Testis (tissue), 3 donors: ENCODE data around the gene C9orf78. TPM values are rescaled to one million over a fixed set of nuclear protein-coding genes. Genes with fewer than 3 reads are reported as not detected.

Experiments
- DNase-seq: peaks from one replicate; pipeline ENCODE4 v3.0.0-alpha.2; 2019
- H3K27ac ChIP-seq, 2 donors: fragments of 200-600 bp; sonication (generic); one replicate each; pipeline ENCODE4 v1.5.1; 2019
- H3K27me3 ChIP-seq: fragments of 200-600 bp; sonication (generic); one replicate; pipeline ENCODE4 v1.5.1; 2019
- H3K36me3 ChIP-seq: fragments of 200-600 bp; sonication (generic); one replicate; pipeline ENCODE4 v1.5.1; 2017; ENCODE audit warnings: low read depth; ENCODE audit errors: missing control alignments
- H3K4me1 ChIP-seq: fragments of 200-600 bp; sonication (generic); one replicate; pipeline ENCODE4 v1.5.1; 2019
- H3K4me3 ChIP-seq, 2 donors: fragments of 200-600 bp; sonication (generic); one replicate each; pipeline ENCODE4 v1.5.1; 2017 to 2019
- H3K9me3 ChIP-seq: fragments of 200-600 bp; sonication (generic); one replicate; pipeline ENCODE4 v1.5.1; 2017
- CTCF ChIP-seq, 3 experiments: fragments of 450-650 bp in 2 of 3; fragments of 200-600 bp in 1 of 3; sonication (generic) in 1 of 3; IDR thresholded peaks; one replicate each; pipeline ENCODE4 v1.5.1; 2016 to 2019; ENCODE audit warnings: antibody characterized with exemption in 3 of 3, mild to moderate bottlenecking in 2 of 3, moderate library complexity in 1 of 3
- POLR2A ChIP-seq: fragments of 450-650 bp; IDR thresholded peaks from one replicate; pipeline ENCODE4 v1.6.1; 2017; ENCODE audit warnings: antibody characterized with exemption, mild to moderate bottlenecking, moderate library complexity
- WGBS, 2 donors: methylation state at CpG; one replicate each; pipeline ENCODE4 v1.1.5; 2018; 5-methylcytosine and 5-hydroxymethylcytosine counted together
- intact Hi-C: fragments of 100-400 bp; cut with DNase I; formaldehyde crosslinking; loops from one replicate; pipeline ENCODE4 v1.15.1; 2023; ENCODE audit warnings: low total_unique reads
- polyA plus RNA-seq: library from polyadenylated mRNA; stranded (reverse); fragments of 350-450 nt; fragmentation: Illumina TruSeq; extraction: RNeasy Lipid Tissue Mini Kit (QIAGEN cat#74804); gene quantifications from one replicate; pipeline ENCODE4 v1.2.3, GENCODE V29; 2014; ENCODE audit warnings: low read depth, low replicate concordance; ENCODE audit not compliant: insufficient read depth
- total RNA-seq, 2 donors: library from RNA; depleted of rRNA; stranded (reverse); fragments of >200 nt; gene quantifications; one replicate each; pipeline ENCODE4 v1.2.3, GENCODE V29; 2016

Gene C9orf78
- total and polyA plus RNA-seq, 3 donors from 2014 or later: 56.3 to 86.8 (median 83.2) TPM

- intact Hi-C loops: no loop called here
- no peaks in the 10 kb centered on the region for H3K36me3 ChIP-seq
- H3K27me3 ChIP-seq: no peaks in the 10 kb centered on the region
- H3K27ac ChIP-seq: no peak overlapping the region
- TF ChIP-seq POLR2A (no peak), CTCF (IDR thresholded peaks at IDR 0.05) (no peak)
- WGBS, 2 donors: 82 to 85% methylated on average over 20 to 48 of the region's 48 CpGs
- no peak overlapping the region for H3K4me3 ChIP-seq
- H3K9me3 ChIP-seq: no peaks in the 10 kb centered on the region
- no peaks in the 10 kb centered on the region for H3K4me1 ChIP-seq
- DNase-seq: no peak
Observed at GRCh38 chr9:129868023-129868871, 33.2 kb upstream of the C9orf78 start.

DNA sequence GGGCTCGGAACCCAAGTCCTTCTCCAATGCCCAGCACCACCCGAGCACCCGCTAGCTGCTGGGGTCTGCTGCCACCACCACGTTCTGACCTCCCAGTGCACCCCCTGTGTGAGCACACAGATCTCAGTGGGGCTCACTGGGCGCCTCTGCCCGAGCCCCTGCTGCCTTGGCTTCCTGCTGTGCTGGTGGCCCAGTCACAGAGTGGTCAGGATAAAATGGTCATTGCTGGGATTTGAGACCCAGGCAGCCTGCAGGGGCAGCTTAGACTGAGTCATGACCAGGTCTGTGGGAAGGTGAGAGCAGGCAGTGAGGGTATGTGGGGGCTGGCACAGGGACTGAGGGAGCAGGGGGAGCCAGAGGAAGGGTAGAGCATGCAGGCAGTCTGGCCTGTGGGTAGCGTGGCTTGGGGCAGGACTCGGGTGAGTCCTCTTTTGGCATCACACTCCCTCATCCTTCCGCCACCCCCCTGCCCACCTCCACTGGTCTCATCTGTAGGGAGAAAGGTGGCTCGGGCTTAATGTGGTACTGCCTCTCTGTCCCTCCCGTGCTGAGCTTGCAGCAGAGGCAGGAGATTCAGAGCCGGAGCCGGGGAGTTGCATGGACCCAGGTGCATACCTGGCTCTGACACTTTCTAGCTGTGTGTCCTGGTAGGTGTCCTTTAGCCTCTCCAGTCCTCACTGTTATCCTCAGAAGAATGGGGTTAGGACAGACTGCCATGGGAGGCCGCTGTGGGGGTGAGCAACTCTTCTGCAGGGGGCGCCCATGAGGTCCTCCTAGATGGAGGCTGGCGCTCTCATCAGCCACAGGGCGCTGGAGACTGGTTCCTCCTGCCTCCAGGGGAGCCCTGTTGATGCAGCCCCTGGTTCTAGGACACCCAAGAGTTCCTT, 32.3 kb upstream of the C9orf78 start:
- Histone ChIP-seq H3K27ac (no peak overlapping the region), H3K27me3 (no peaks in the 10 kb centered on the region), H3K9me3 (no peaks in the 10 kb centered on the region), H3K36me3 (no peaks in the 10 kb centered on the region), H3K4me3 (no peak overlapping the region), H3K4me1 (no peaks in the 10 kb centered on the region)
- no peak for DNase-seq
- no peak for TF ChIP-seq POLR2A
- TF ChIP-seq CTCF (IDR thresholded peaks at IDR 0.05): no peak
- intact Hi-C loops: no loop called here
- 79 to 80% methylated on average over 7 to 17 of the region's 17 CpGs for WGBS, 2 donors

DNA sequence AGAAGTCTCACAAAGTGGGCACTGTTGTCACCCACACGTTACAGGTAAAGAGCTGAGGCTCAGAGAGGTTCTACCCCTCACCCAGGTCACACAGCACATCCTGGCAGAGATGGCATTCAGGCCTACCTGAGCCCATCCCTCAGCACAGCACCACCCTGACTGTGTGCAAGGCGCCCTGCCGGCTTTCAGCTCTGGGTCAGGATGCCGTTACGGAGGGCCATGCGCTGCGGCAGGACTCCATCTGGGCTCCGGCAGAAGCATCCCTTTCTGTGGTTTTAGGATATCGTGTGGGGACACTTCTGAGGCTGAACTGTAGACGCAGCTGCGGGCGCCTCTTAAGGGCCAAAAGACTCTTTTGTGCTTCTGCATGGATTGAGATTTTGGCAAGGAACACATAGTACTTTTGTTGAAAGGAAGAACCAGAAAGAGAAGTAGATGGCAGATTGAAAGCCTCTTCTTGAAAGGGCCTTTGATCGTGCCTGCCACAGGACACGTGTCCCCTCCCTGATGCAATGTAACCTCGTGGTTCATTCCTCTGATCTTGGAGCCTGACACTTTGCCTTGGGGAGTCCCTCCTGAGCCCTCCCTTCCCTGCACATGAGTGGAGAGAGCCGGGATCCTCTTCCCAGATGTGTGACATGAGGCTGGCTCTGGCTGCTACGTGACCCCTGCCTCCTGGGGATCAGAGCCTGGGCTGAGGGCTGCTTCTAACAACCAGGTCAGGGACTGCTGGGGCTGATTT, 31.5 kb upstream of the C9orf78 start:
- no peak for DNase-seq
- TF ChIP-seq POLR2A (no peak), CTCF (IDR thresholded peaks at IDR 0.05) (no peak)
- intact Hi-C loops: no loop called here
- Histone ChIP-seq H3K27ac (no peak overlapping the region), H3K36me3 (no peaks in the 10 kb centered on the region), H3K27me3 (no peaks in the 10 kb centered on the region), H3K4me3 (no peak overlapping the region), H3K9me3 (no peaks in the 10 kb centered on the region), H3K4me1 (no peaks in the 10 kb centered on the region)
- WGBS, 2 donors: 84 to 86% methylated on average over 17 of the region's 17 CpGs

DNA sequence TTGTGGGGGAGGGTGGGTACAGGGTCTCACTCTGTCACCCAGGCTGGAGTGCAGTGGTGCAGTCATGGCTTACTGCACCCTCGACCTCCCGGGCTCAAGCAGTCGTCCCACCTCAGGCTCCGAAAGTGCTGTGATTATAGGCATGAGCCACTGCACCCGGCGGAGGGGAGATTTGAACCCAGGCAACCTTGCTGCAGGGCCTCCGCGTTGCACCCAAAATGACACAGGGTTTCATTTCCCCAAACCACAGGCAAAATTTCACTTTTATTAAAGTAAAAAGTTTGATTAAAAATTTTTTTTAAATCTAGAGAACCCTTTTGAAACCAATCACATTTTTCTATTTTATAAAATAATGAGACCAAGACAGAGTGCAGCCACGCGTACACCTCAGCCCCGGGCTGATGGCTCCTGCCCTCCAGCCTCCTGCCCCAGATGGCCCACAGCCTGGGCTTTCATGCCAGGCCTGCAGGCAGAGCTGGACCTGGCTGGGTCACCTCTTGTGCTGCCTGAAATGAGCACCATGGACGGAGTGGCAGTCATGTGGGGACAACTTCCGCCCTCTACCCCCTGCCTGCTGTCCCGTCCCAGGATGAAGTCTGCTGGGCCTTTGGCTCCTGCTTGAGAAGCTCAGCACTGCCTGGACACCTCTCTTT, 30.7 kb upstream of the C9orf78 start:
- Histone ChIP-seq H3K36me3 (no peaks in the 10 kb centered on the region), H3K4me1 (no peaks in the 10 kb centered on the region), H3K9me3 (no peaks in the 10 kb centered on the region), H3K27ac (no peak overlapping the region), H3K27me3 (no peaks in the 10 kb centered on the region), H3K4me3 (no peak overlapping the region)
- intact Hi-C loops: no loop called here
- TF ChIP-seq CTCF (IDR thresholded peaks at IDR 0.05): no peak
- no peak for TF ChIP-seq POLR2A
- 74 to 79% methylated on average over 11 to 14 of the region's 14 CpGs for WGBS, 2 donors
- DNase-seq: no peak
